Vagina (tissue), 2 donors: Measurements from ENCODE around the gene MRPS31.

Experiments used
- POLR2A ChIP-seq, 2 donors: fragments of 450-650 bp; IDR thresholded peaks; one replicate each; pipeline ENCODE4 v1.6.1; 2017; ENCODE audit warnings: antibody characterized with exemption in 2 of 2, mild to moderate bottlenecking in 2 of 2, moderate library complexity in 2 of 2
- TF ChIP-seq, protein P1 (sequence below), 3 experiments: fragments of 450-650 bp in 2 of 3; fragments of 200-600 bp in 1 of 3; sonication (generic) in 1 of 3; IDR thresholded peaks; one replicate each; pipeline ENCODE4 v1.5.1; 2017 to 2019; ENCODE audit warnings: antibody characterized with exemption in 3 of 3, mild to moderate bottlenecking in 2 of 3, moderate library complexity in 2 of 3

DNA sequence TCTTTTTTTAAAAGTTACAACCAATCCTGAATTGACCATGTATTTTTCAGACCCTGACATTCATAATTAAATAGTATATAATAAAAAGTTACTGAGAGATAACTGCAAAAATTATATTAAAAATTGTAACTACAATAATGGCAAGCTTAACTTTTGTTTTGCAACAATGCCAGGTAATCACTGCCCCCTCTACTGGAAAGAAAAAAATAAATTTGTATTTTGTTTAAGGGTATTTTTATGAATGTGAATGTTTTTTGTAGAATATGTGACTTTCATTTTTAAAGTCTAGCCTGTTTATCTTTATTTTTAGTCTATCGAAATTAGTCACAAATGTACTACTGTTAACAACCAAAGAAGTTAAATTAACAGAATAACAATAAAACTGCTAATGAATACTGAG, 21.7 kb downstream of the MRPS31 start:
- TF ChIP-seq POLR2A (IDR thresholded peaks at IDR 0.05) = no peak
- TF ChIP-seq, protein P1, sequence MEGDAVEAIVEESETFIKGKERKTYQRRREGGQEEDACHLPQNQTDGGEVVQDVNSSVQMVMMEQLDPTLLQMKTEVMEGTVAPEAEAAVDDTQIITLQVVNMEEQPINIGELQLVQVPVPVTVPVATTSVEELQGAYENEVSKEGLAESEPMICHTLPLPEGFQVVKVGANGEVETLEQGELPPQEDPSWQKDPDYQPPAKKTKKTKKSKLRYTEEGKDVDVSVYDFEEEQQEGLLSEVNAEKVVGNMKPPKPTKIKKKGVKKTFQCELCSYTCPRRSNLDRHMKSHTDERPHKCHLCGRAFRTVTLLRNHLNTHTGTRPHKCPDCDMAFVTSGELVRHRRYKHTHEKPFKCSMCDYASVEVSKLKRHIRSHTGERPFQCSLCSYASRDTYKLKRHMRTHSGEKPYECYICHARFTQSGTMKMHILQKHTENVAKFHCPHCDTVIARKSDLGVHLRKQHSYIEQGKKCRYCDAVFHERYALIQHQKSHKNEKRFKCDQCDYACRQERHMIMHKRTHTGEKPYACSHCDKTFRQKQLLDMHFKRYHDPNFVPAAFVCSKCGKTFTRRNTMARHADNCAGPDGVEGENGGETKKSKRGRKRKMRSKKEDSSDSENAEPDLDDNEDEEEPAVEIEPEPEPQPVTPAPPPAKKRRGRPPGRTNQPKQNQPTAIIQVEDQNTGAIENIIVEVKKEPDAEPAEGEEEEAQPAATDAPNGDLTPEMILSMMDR (IDR thresholded peaks at IDR 0.05) = no peak
